Uterus (tissue), 4 donors: ENCODE data around the gene PRAC2. TPM values are rescaled to one million over a fixed set of nuclear protein-coding genes. Genes with fewer than 3 reads are reported as not detected.

Source experiments
- DNase-seq, 2 donors: peaks; one replicate each; pipeline ENCODE4 v3.0.0-alpha.2; 2019 to 2020
- H3K27ac ChIP-seq, 2 donors: fragments of 200-600 bp; sonication (generic); 1 replicate in 1 of 2; 2 replicates in 1 of 2; pipeline ENCODE4 v1.5.1; 2016 to 2018
- H3K27me3 ChIP-seq, 2 donors: fragments of 200-600 bp; sonication (generic); one replicate each; pipeline ENCODE4 v1.5.1; 2018 to 2019; ENCODE audit warnings: control low read depth in 1 of 2
- H3K36me3 ChIP-seq, 2 donors: fragments of 200-600 bp; sonication (generic); one replicate each; pipeline ENCODE4 v1.5.1; 2019; ENCODE audit warnings: control low read depth in 1 of 2
- H3K4me1 ChIP-seq, 2 donors: fragments of 200-600 bp; sonication (generic); one replicate each; pipeline ENCODE4 v1.5.1; 2018 to 2019; ENCODE audit warnings: control low read depth in 1 of 2
- H3K4me3 ChIP-seq, 2 donors: fragments of 200-600 bp; sonication (generic); 1 replicate in 1 of 2; 2 replicates in 1 of 2; pipeline ENCODE4 v1.5.1; 2018 to 2019; ENCODE audit warnings: mild to moderate bottlenecking in 1 of 2
- H3K9me3 ChIP-seq, 2 donors: fragments of 200-600 bp; sonication (generic); one replicate each; pipeline ENCODE4 v1.5.1; 2019; ENCODE audit warnings: control low read depth in 1 of 2
- POLR2A ChIP-seq, 2 donors: fragments of 450-650 bp; IDR thresholded peaks; one replicate each; pipeline ENCODE4 v1.6.1; 2016; ENCODE audit warnings: antibody characterized with exemption in 2 of 2, mild to moderate bottlenecking in 1 of 2, moderate library complexity in 1 of 2
- intact Hi-C: fragments of 100-400 bp; cut with DNase I; formaldehyde crosslinking; loops from one replicate; pipeline ENCODE4 v1.15.1; 2023; ENCODE audit warnings: low total_unique reads
- total RNA-seq, 4 donors: library from RNA; depleted of rRNA in 3 of 4; stranded (reverse); fragments of >200 nt in 3 of 4; gene quantifications; one replicate each; pipeline versions ENCODE4 v1.1.0 to v1.2.4, GENCODE V29; 2014 to 2023
- TF ChIP-seq, protein P1 (sequence below), 4 experiments: fragments of 200-600 bp in 2 of 4; fragments of 450-650 bp in 2 of 4; sonication (generic) in 2 of 4; IDR thresholded peaks; one replicate each; pipeline ENCODE4 v1.5.1; 2016 to 2019; ENCODE audit warnings: antibody characterized with exemption in 4 of 4, mild to moderate bottlenecking in 2 of 4, moderate library complexity in 1 of 4
- donor health status: DM: yes; HTN: yes; CAD: no.

PRAC2 gene
- total RNA-seq, 4 donors from 2014 or later: not detected

DNA sequence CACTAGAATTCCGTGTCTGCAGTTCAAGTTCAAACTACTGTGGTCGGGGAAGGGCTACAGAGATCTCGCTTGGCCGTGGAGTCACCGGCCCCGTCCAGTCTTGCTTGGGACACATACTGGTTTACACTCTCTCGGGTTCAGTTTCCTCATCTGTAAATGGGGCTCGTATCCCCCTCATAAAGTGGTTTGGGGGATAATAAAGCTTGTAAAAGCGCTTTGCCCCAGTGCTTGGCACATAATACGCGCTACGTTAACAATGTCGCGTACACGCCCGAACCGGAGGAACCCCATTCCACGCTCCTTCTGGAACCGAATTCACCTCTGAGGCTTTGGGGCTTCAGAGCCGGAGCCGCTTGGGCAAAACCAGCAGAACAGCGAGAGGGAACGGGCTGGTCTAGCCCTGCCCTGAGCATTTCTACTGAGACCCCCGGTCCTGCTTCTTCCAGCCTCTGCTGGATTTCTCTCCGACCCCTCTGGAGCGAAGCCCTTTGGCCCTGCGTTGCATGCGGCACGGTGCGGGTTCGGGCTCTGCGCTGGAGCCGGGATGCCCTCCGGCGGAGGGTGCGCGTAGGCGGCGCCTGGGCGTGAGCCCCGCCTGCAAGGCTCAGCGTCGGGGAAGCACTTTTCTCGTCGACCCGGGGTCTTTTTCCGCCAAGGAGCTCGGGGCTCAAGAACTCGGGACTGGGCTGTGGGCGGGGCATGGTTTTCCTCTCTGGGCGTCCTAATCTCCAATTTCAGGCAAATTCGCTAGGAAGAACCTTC, 31.7 kb downstream of the PRAC2 start:
- Histone ChIP-seq H3K27ac (no peak overlapping the region), H3K36me3 (no peaks in the 10 kb centered on the region), H3K27me3 (peaks cover 8 to 69% of the 10 kb centered on the region in 2 donors), H3K4me1 (peaks cover 0 to 9% of the 10 kb centered on the region in 2 donors), H3K4me3 (no peak overlapping the region), H3K9me3 (no peaks in the 10 kb centered on the region)
- intact Hi-C loops: no loop called here
- TF ChIP-seq, protein P1, sequence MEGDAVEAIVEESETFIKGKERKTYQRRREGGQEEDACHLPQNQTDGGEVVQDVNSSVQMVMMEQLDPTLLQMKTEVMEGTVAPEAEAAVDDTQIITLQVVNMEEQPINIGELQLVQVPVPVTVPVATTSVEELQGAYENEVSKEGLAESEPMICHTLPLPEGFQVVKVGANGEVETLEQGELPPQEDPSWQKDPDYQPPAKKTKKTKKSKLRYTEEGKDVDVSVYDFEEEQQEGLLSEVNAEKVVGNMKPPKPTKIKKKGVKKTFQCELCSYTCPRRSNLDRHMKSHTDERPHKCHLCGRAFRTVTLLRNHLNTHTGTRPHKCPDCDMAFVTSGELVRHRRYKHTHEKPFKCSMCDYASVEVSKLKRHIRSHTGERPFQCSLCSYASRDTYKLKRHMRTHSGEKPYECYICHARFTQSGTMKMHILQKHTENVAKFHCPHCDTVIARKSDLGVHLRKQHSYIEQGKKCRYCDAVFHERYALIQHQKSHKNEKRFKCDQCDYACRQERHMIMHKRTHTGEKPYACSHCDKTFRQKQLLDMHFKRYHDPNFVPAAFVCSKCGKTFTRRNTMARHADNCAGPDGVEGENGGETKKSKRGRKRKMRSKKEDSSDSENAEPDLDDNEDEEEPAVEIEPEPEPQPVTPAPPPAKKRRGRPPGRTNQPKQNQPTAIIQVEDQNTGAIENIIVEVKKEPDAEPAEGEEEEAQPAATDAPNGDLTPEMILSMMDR (IDR thresholded peaks at IDR 0.05): no peak
- TF ChIP-seq POLR2A (IDR thresholded peaks at IDR 0.05): no peak
- DNase-seq: no peak

DNA sequence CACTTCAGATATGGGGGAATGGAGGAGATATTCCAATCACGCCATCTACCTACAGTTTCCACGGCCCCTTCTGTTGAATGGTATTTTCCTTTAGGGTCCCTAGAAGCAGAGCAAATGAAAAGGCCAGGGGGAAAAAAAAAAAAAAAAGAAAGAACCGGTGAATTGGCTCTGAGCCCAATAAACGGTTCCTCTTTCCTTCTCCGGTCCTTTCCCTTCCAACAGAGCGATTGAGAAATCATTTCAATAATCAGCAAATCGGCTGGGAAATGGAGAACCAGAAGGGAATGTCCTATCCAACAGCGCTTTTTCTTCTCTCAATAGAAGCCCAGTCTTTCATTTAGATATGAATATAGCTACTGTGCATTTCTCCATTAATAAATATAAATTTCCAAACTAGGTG, 32.4 kb downstream of the PRAC2 start:
- TF ChIP-seq, protein P1 (IDR thresholded peaks at IDR 0.05): no peak
- TF ChIP-seq POLR2A (IDR thresholded peaks at IDR 0.05): no peak
- intact Hi-C loops: no loop called here
- peaks cover 4 to 64% of the 10 kb centered on the region in 2 donors for H3K27me3 ChIP-seq

DNA sequence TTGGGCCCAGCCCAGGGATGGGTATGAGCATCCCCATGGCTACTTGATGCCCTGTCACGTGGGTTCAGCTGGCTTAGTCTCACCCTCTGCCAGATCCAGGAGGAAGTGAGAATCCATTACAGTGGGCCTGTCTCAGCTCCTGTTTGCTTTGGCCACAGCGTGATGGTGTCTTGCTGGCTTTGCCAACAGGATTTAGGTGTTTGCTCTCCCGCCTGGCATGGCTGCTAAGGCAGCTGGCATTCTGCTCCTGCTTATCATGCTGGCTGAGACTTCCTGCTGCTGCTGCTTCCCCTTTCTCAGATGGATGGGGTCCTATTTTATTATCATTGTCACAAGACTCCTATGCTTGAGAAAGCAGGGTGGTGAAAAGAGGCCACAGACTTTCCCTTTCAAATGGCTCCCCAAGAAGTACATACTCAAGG, 33.9 kb downstream of the PRAC2 start:
- intact Hi-C loops: no loop called here
- peaks cover 4 to 50% of the 10 kb centered on the region in 2 donors for H3K27me3 ChIP-seq

More for the DNA sequence above, 32.4 kb downstream of the PRAC2 start:
- H3K4me1 ChIP-seq: peaks cover 0 to 9% of the 10 kb centered on the region in 2 donors
- no peaks in the 10 kb centered on the region for H3K36me3 ChIP-seq
- no peak for DNase-seq
- no peak overlapping the region for H3K27ac ChIP-seq
- H3K4me3 ChIP-seq: no peak overlapping the region
- H3K9me3 ChIP-seq: no peaks in the 10 kb centered on the region

DNA sequence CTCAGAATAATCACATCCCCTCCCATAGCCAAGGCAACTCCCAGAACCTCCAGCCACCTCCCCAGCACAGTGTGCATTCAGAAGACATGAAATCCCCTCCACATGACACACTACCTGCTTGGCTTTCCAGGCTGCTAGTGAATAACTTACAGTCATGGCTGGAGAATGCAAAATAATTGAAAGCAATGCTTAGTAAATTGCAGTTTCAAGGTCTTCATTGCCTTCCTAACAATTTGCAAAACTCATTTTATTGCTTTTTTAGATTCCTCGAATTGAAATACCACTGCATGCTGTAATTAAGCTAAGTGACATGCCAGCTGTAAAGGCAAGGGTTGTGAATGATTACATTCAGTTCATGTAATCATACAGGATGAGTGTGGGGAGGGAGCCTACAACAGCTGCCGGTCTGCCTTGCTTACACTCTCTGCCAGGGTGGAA, 34.6 kb downstream of the PRAC2 start:
- H3K4me1 ChIP-seq: peaks cover 0 to 9% of the 10 kb centered on the region in 2 donors
- TF ChIP-seq, protein P1 (IDR thresholded peaks at IDR 0.05): no peak
- no peak for TF ChIP-seq POLR2A (IDR thresholded peaks at IDR 0.05)
- no peak overlapping the region for H3K27ac ChIP-seq
- no peak for DNase-seq
- no peaks in the 10 kb centered on the region for H3K9me3 ChIP-seq
- intact Hi-C loops: no loop called here
- H3K36me3 ChIP-seq: no peaks in the 10 kb centered on the region
- no peak overlapping the region for H3K4me3 ChIP-seq
- peaks cover 4 to 43% of the 10 kb centered on the region in 2 donors for H3K27me3 ChIP-seq

More for the DNA sequence above, 33.9 kb downstream of the PRAC2 start:
- Histone ChIP-seq H3K4me1 (peaks cover 0 to 9% of the 10 kb centered on the region in 2 donors), H3K27ac (no peak overlapping the region), H3K9me3 (no peaks in the 10 kb centered on the region), H3K4me3 (no peak overlapping the region), H3K36me3 (no peaks in the 10 kb centered on the region)
- no peak for DNase-seq
- TF ChIP-seq POLR2A (IDR thresholded peaks at IDR 0.05): no peak
- TF ChIP-seq, protein P1 (IDR thresholded peaks at IDR 0.05): no peak

DNA sequence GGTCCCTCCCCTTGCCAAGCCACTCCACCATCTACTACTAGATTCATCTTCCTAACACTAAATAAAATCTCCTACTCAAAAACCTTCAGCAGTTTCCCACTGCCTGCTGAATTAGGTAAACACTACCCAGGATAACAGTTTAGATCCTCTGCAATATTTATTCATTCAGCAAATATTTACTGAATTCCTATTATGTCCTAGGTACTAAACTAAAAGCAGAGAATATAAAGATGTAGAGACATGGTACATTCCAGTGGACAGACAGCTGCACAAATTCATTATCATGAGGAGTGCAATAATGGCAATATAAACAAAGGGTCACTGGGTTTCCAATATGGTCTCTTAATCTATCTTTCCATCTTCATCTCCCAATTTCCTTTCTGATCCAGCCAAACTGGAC, 36.3 kb downstream of the PRAC2 start:
- Histone ChIP-seq H3K36me3 (no peaks in the 10 kb centered on the region), H3K4me3 (no peak overlapping the region), H3K9me3 (no peaks in the 10 kb centered on the region), H3K4me1 (peaks cover 0 to 7% of the 10 kb centered on the region in 2 donors), H3K27me3 (peaks cover 4 to 25% of the 10 kb centered on the region in 2 donors), H3K27ac (no peak overlapping the region)
- TF ChIP-seq, protein P1 (IDR thresholded peaks at IDR 0.05): no peak
- TF ChIP-seq POLR2A (IDR thresholded peaks at IDR 0.05): no peak
- intact Hi-C loops: no loop called here
- no peak for DNase-seq
